HG02973 (cell line): ENCODE data around the gene EFEMP2.

Experiments used
- ATAC-seq: cut with Tn5 transposase; IDR thresholded peaks from one replicate; pipeline ENCODE4 v1.9.1; 2021; ENCODE audit warnings: moderate library complexity; ENCODE audit not compliant: unreplicated experiment

The EFEMP2 gene

GRCh38 chr11:65872586-65873317 lies at the start of gene EFEMP2:
Gene EFEMP2 (minus strand): TSS chr11:65872800. CDS start chr11:65872354, 446 bp downstream.
- no peak for ATAC-seq

GRCh38 chr11:65921876-65922275 lies 49.3 kb upstream of the EFEMP2 start:
- ATAC-seq, result no peak

- ATAC-seq, result no peak
Measured at GRCh38 chr11:65921033-65921555, 48.5 kb upstream of the EFEMP2 start.

GRCh38 chr11:65920372-65920802 lies 47.8 kb upstream of the EFEMP2 start:
- ATAC-seq, result no peak

- peak; percentile 31 for ATAC-seq
Measured at GRCh38 chr11:65919573-65920371, 47.2 kb upstream of the EFEMP2 start.

GRCh38 chr11:65919141-65919572 lies 46.6 kb upstream of the EFEMP2 start, which contains the start of gene DRAP1:
Gene DRAP1 (plus strand): TSS chr11:65919426. CDS start chr11:65919502, 76 bp downstream.
- peak; percentile 77 for ATAC-seq

- peak; percentile 42 for ATAC-seq
Measured at GRCh38 chr11:65918211-65919140, 45.9 kb upstream of the EFEMP2 start, which contains the start of gene C11orf68. Gene C11orf68 (minus strand): TSS chr11:65919062. CDS start chr11:65919031, 31 bp downstream.

- ATAC-seq, result no peak
Measured at GRCh38 chr11:65917434-65918210, 45.0 kb upstream of the EFEMP2 start.

GRCh38 chr11:65917077-65917433 lies 44.5 kb upstream of the EFEMP2 start:
- no peak for ATAC-seq

- no peak for ATAC-seq
Measured at GRCh38 chr11:65916391-65916790, 43.8 kb upstream of the EFEMP2 start.

- ATAC-seq, result no peak
Measured at GRCh38 chr11:65915821-65916251, 43.2 kb upstream of the EFEMP2 start.

- no peak for ATAC-seq
Measured at GRCh38 chr11:65915101-65915820, 42.7 kb upstream of the EFEMP2 start.

GRCh38 chr11:65912845-65913244 lies 40.2 kb upstream of the EFEMP2 start:
- ATAC-seq, result no peak

GRCh38 chr11:65911682-65912568 lies 39.3 kb upstream of the EFEMP2 start:
- no peak for ATAC-seq

GRCh38 chr11:65907878-65908277 lies 35.3 kb upstream of the EFEMP2 start:
- no peak for ATAC-seq

- no peak for ATAC-seq
Measured at GRCh38 chr11:65906602-65907001, 34.0 kb upstream of the EFEMP2 start.

GRCh38 chr11:65903715-65904114 lies 31.1 kb upstream of the EFEMP2 start:
- no peak for ATAC-seq

- ATAC-seq, result no peak
Measured at GRCh38 chr11:65903068-65903481, 30.5 kb upstream of the EFEMP2 start.
